WTC11 (cell line): Measurements from ENCODE around the gene IRF2. TPM values are rescaled to one million over a fixed set of nuclear protein-coding genes. Genes with fewer than 3 reads are reported as not detected.
A peak's percentile ranks its signal among the peaks of the same experiment; 100 is the strongest.

Experiments used
- ATAC-seq: fragments of 200-7000 bp; cut with Tn5 transposase; 2 replicates; pipeline ENCODE4 v1.10.0; 2021; ENCODE audit warnings: mild to moderate bottlenecking, moderate library complexity
- CTCF ChIA-PET: fragments of 300-600 bp; sonication (Branson Sonifier 250); formaldehyde crosslinking; loops from one replicate; lab custom pipeline; 2021; ENCODE audit warnings: antibody characterized with exemption; lab: Charles Lee
- POLR2A ChIA-PET: fragments of 350-600 bp; sonication (Branson Sonifier 250); formaldehyde crosslinking; loops from one replicate; lab custom pipeline; 2021; ENCODE audit warnings: antibody characterized with exemption; lab: Charles Lee
- DNase-seq: peaks from one replicate; pipeline ENCODE4 v3.0.0; 2021; ENCODE audit warnings: low spot score
- H3K27ac Mint-ChIP-seq: 2 replicates; pipeline ENCODE4 v1.8.0; 2021; ENCODE audit warnings: mixed read lengths
- H3K27me3 Mint-ChIP-seq: 2 replicates; pipeline ENCODE4 v1.8.0; 2021; ENCODE audit warnings: low read depth, mild to moderate bottlenecking, moderate library complexity, mixed read lengths
- H3K36me3 Mint-ChIP-seq: 2 replicates; pipeline ENCODE4 v1.8.0; 2021; ENCODE audit warnings: mixed read lengths
- H3K4me1 Mint-ChIP-seq: 2 replicates; pipeline ENCODE4 v1.8.0; 2022; ENCODE audit warnings: mixed read lengths
- H3K4me3 Mint-ChIP-seq: 2 replicates; pipeline ENCODE4 v1.8.0; 2021; ENCODE audit warnings: mild to moderate bottlenecking, moderate library complexity, mixed read lengths
- H3K9me3 Mint-ChIP-seq: 2 replicates; pipeline ENCODE4 v1.8.0; 2021; ENCODE audit warnings: mixed read lengths
- ATF1 ChIP-seq: sonication (generic); formaldehyde crosslinking; IDR thresholded peaks from 2 replicates; pipeline ENCODE4 v1.8.1; 2023; ENCODE audit warnings: mild to moderate bottlenecking, moderate library complexity, missing genetic modification reagents
- EMX1 ChIP-seq: fragments of 250-450 bp; sonication (Bioruptor Pico); IDR thresholded peaks from 2 replicates; pipeline ENCODE4 v1.8.0; 2021; ENCODE audit warnings: mild to moderate bottlenecking
- FOXJ3 ChIP-seq: sonication (generic); formaldehyde crosslinking; IDR thresholded peaks from 2 replicates; pipeline ENCODE4 v1.9.0; 2021; ENCODE audit warnings: missing genetic modification reagents, mild to moderate bottlenecking, borderline replicate concordance
- GTF2I ChIP-seq: fragments of 250-450 bp; sonication (Bioruptor Pico); conservative IDR thresholded peaks from 2 replicates; pipeline ENCODE4 v1.4.0; 2021; ENCODE audit warnings: mild to moderate bottlenecking
- NFATC4 ChIP-seq: fragments of 250-450 bp; sonication (Bioruptor Pico); IDR thresholded peaks from 2 replicates; pipeline ENCODE4 v1.9.0; 2021; ENCODE audit warnings: mild to moderate bottlenecking
- NFE2L1 ChIP-seq: sonication (generic); formaldehyde crosslinking; IDR thresholded peaks from 2 replicates; pipeline ENCODE4 v1.8.1; 2023; ENCODE audit warnings: missing genetic modification reagents
- SMAD4 ChIP-seq: sonication (generic); formaldehyde crosslinking; IDR thresholded peaks from 2 replicates; pipeline ENCODE4 v1.8.0; 2022; ENCODE audit warnings: mild to moderate bottlenecking, missing genetic modification reagents
- SOX15 ChIP-seq: fragments of 250-450 bp; sonication (Bioruptor Pico); IDR thresholded peaks from 2 replicates; pipeline ENCODE4 v1.9.0; 2021; ENCODE audit warnings: mild to moderate bottlenecking
- TCF7 ChIP-seq: sonication (generic); formaldehyde crosslinking; IDR thresholded peaks from 2 replicates; pipeline ENCODE4 v1.8.0; 2022; ENCODE audit warnings: mild to moderate bottlenecking, low read depth, missing genetic modification reagents, moderate library complexity
- TP53 ChIP-seq: sonication (generic); formaldehyde crosslinking; IDR thresholded peaks from 2 replicates; pipeline ENCODE4 v1.8.1; 2023; ENCODE audit warnings: mild to moderate bottlenecking, missing genetic modification reagents
- ZNF232 ChIP-seq: sonication (generic); formaldehyde crosslinking; IDR thresholded peaks from 2 replicates; pipeline ENCODE4 v1.8.0; 2022; ENCODE audit warnings: mild to moderate bottlenecking, missing genetic modification reagents
- ZNF317 ChIP-seq: sonication (generic); formaldehyde crosslinking; IDR thresholded peaks from 2 replicates; pipeline ENCODE4 v1.8.1; 2023; ENCODE audit warnings: low read depth, mild to moderate bottlenecking, moderate library complexity, missing genetic modification reagents, borderline replicate concordance
- ZNF416 ChIP-seq: fragments of 250-450 bp; sonication (Bioruptor Pico); IDR thresholded peaks from 2 replicates; pipeline ENCODE4 v1.9.0; 2021; ENCODE audit warnings: mild to moderate bottlenecking, inconsistent platforms
- total RNA-seq: library from RNA; stranded (reverse); gene quantifications from 3 replicates; pipeline ENCODE4 v1.2.3, GENCODE V29; 2021
- TF ChIP-seq, protein P1 (sequence below): sonication (generic); formaldehyde crosslinking; IDR thresholded peaks from 2 replicates; pipeline ENCODE4 v1.8.0; 2023; ENCODE audit warnings: missing genetic modification reagents
- TF ChIP-seq, protein P2 (sequence below): sonication (generic); formaldehyde crosslinking; IDR thresholded peaks from 2 replicates; pipeline ENCODE4 v1.8.0; 2022; ENCODE audit warnings: mild to moderate bottlenecking, missing genetic modification reagents
- TF ChIP-seq, protein P3 (sequence below): sonication (generic); formaldehyde crosslinking; IDR thresholded peaks from 2 replicates; pipeline ENCODE4 v1.8.1; 2022; ENCODE audit warnings: low read depth, missing genetic modification reagents, borderline replicate concordance
- TF ChIP-seq, protein P4 (sequence below): sonication (generic); formaldehyde crosslinking; IDR thresholded peaks from 2 replicates; pipeline ENCODE4 v1.8.0; 2022; ENCODE audit warnings: missing genetic modification reagents
- TF ChIP-seq, protein P5 (sequence below): fragments of 250-450 bp; sonication (Bioruptor Pico); conservative IDR thresholded peaks from 2 replicates; pipeline ENCODE4 v1.9.0; 2021; ENCODE audit warnings: mild to moderate bottlenecking
- TF ChIP-seq, protein P6 (sequence below): sonication (generic); formaldehyde crosslinking; conservative IDR thresholded peaks from 2 replicates; pipeline ENCODE4 v1.8.1; 2023; ENCODE audit warnings: mild to moderate bottlenecking, low read depth, missing genetic modification reagents, moderate library complexity
- TF ChIP-seq, protein P7 (sequence below): sonication (generic); formaldehyde crosslinking; IDR thresholded peaks from 2 replicates; pipeline ENCODE4 v1.8.1; 2023; ENCODE audit warnings: mild to moderate bottlenecking, missing genetic modification reagents

IRF2 gene
- total RNA-seq, 1 experiment from 2014 or later, result 11.8 TPM

DNA sequence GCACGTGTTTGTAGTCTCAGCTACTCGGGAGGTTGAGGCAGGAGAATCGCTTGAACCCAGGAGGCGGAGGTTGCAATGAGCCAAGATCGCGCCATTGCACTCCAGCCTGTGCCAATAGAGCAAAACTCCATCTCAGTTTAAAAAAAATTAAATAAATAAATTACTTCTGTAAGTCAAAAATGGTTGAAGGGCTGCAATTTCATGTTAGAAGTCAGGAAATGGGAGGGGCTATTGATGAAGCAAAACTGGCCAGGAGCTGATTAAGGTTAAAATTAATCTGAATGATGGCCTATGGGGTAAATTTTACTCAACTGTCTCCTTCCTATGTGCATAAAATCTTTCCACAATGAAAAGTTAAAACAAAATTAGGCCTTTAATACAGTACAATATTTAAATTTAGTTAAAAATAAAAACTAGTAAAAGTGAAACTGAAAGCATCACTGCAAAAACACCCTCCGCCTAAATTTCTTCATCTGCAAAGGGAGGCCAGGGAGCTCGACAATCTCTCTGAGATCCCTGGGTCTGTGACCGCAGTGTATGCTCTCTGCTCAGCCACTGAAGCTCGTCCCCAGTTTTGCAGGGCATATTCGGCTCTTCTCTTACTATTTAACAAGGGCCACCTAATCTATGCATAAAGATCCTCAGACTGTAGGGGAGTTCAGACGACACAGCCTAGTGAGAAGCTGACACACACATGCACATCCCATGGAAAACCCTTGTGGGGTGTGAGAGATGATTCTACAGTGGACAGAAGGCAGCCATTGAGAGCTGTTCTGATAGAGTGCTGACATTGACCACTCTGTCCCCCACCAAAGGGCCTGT is 57.2 kb downstream of the IRF2 start:
- Mint-ChIP-seq H3K27me3 (no peaks in the 10 kb centered on the region), H3K4me1 (peaks cover 16% of the 10 kb centered on the region)
- DNase-seq, result no peak
- TF ChIP-seq, protein P1, sequence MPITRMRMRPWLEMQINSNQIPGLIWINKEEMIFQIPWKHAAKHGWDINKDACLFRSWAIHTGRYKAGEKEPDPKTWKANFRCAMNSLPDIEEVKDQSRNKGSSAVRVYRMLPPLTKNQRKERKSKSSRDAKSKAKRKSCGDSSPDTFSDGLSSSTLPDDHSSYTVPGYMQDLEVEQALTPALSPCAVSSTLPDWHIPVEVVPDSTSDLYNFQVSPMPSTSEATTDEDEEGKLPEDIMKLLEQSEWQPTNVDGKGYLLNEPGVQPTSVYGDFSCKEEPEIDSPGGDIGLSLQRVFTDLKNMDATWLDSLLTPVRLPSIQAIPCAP (CRISPR knock-in tag), result no peak
- no peak for TF ChIP-seq ZNF232 (CRISPR knock-in tag)
- TF ChIP-seq, protein P2, sequence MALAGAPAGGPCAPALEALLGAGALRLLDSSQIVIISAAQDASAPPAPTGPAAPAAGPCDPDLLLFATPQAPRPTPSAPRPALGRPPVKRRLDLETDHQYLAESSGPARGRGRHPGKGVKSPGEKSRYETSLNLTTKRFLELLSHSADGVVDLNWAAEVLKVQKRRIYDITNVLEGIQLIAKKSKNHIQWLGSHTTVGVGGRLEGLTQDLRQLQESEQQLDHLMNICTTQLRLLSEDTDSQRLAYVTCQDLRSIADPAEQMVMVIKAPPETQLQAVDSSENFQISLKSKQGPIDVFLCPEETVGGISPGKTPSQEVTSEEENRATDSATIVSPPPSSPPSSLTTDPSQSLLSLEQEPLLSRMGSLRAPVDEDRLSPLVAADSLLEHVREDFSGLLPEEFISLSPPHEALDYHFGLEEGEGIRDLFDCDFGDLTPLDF (CRISPR knock-in tag), result no peak
- TF ChIP-seq TP53, result no peak
- no peak for TF ChIP-seq NFE2L1 (CRISPR knock-in tag)
- TF ChIP-seq, all 79 proteins: peak for 0
- Mint-ChIP-seq H3K27ac (no peak overlapping the region), H3K9me3 (peaks cover 3% of the 10 kb centered on the region), H3K36me3 (peaks cover 36% of the 10 kb centered on the region), H3K4me3 (no peak overlapping the region)
- ChIA-PET CTCF (interaction anchor here (1.5 kb wide), 1 partner anchor 153 kb away, joined by 4 read pairs; no protein-coding TSS in a partner anchor), POLR2A (interaction anchor here (0.5 kb wide), 1 partner anchor 28 kb away, joined by 4 read pairs; no protein-coding TSS in a partner anchor)
- ATAC-seq, result no peak

DNA sequence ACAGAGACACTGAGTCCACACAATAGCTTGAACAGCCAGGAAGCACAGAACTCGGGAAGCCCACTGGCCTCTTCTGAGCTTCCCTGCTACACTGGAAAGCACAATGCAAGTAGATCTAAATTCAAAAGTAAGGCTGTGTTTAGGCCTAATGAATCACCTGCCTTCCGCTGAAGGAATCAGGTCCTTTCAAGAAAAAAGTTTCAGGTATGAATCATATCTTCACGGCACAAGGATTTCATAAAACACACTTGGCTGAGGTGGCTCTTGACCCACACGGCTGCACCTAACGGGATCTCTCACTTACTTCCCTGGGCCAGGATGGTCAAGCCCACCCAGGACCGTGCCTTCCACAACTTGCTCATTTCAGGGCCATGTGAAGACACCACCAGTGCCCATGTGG is 59.3 kb downstream of the IRF2 start:
- H3K4me1 Mint-ChIP-seq, result peaks cover 3% of the 10 kb centered on the region
- POLR2A ChIA-PET, result no interaction called here
- H3K27ac Mint-ChIP-seq, result peak overlapping the region; percentile 68
- CTCF ChIA-PET, result no interaction called here
- H3K27me3 Mint-ChIP-seq, result no peaks in the 10 kb centered on the region
- H3K36me3 Mint-ChIP-seq, result peaks cover 32% of the 10 kb centered on the region
- no peak overlapping the region for H3K4me3 Mint-ChIP-seq
- no peak for DNase-seq
- H3K9me3 Mint-ChIP-seq, result no peaks in the 10 kb centered on the region
- ATAC-seq, result no peak
- TF ChIP-seq NFATC4, result no peak
- no peak for TF ChIP-seq ZNF416
- TF ChIP-seq, protein P3, sequence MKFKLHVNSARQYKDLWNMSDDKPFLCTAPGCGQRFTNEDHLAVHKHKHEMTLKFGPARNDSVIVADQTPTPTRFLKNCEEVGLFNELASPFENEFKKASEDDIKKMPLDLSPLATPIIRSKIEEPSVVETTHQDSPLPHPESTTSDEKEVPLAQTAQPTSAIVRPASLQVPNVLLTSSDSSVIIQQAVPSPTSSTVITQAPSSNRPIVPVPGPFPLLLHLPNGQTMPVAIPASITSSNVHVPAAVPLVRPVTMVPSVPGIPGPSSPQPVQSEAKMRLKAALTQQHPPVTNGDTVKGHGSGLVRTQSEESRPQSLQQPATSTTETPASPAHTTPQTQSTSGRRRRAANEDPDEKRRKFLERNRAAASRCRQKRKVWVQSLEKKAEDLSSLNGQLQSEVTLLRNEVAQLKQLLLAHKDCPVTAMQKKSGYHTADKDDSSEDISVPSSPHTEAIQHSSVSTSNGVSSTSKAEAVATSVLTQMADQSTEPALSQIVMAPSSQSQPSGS (CRISPR knock-in tag), result no peak
- TF ChIP-seq EMX1 (CRISPR knock-in tag), result no peak
- TF ChIP-seq TCF7 (CRISPR knock-in tag), result no peak
- TF ChIP-seq, protein P4, sequence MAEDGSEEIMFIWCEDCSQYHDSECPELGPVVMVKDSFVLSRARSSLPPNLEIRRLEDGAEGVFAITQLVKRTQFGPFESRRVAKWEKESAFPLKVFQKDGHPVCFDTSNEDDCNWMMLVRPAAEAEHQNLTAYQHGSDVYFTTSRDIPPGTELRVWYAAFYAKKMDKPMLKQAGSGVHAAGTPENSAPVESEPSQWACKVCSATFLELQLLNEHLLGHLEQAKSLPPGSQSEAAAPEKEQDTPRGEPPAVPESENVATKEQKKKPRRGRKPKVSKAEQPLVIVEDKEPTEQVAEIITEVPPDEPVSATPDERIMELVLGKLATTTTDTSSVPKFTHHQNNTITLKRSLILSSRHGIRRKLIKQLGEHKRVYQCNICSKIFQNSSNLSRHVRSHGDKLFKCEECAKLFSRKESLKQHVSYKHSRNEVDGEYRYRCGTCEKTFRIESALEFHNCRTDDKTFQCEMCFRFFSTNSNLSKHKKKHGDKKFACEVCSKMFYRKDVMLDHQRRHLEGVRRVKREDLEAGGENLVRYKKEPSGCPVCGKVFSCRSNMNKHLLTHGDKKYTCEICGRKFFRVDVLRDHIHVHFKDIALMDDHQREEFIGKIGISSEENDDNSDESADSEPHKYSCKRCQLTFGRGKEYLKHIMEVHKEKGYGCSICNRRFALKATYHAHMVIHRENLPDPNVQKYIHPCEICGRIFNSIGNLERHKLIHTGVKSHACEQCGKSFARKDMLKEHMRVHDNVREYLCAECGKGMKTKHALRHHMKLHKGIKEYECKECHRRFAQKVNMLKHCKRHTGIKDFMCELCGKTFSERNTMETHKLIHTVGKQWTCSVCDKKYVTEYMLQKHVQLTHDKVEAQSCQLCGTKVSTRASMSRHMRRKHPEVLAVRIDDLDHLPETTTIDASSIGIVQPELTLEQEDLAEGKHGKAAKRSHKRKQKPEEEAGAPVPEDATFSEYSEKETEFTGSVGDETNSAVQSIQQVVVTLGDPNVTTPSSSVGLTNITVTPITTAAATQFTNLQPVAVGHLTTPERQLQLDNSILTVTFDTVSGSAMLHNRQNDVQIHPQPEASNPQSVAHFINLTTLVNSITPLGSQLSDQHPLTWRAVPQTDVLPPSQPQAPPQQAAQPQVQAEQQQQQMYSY, result no peak
- TF ChIP-seq, protein P5, sequence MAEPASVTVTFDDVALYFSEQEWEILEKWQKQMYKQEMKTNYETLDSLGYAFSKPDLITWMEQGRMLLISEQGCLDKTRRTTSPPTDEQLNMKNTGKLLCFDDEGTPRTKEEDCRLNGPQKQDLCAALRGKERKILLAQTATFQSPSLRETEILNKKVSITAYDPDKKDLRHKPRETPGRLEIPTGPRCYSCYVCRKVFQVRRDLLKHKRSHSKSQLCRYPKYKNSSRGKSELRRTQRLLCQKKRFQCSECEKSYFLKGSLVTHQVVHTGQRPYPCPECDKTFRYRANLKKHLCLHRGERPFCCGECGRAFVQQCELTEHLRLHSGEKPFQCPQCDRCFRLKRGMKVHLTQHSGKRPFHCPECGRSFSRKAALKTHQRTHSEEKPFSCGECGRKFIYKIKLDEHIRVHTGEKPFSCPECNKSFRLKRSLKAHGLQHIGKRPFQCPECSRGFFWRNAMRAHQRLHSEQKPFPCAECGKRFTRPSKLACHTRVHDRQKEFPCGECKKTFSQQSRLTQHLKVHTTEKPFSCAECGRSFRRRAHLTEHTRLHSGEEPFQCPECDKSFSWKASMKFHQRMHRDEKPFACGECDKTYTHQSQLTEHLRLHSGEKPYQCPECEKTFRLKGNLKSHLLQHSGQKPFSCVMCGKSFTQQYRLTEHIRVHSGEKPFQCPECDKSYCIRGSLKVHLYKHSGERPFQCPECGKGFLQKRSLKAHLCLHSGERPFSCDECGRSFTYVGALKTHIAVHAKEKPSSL (CRISPR knock-in tag), result no peak
- TF ChIP-seq GTF2I, result no peak
- no peak for TF ChIP-seq NFE2L1 (CRISPR knock-in tag)
- no peak for TF ChIP-seq ATF1
- TF ChIP-seq TP53, result no peak
- TF ChIP-seq, protein P6, sequence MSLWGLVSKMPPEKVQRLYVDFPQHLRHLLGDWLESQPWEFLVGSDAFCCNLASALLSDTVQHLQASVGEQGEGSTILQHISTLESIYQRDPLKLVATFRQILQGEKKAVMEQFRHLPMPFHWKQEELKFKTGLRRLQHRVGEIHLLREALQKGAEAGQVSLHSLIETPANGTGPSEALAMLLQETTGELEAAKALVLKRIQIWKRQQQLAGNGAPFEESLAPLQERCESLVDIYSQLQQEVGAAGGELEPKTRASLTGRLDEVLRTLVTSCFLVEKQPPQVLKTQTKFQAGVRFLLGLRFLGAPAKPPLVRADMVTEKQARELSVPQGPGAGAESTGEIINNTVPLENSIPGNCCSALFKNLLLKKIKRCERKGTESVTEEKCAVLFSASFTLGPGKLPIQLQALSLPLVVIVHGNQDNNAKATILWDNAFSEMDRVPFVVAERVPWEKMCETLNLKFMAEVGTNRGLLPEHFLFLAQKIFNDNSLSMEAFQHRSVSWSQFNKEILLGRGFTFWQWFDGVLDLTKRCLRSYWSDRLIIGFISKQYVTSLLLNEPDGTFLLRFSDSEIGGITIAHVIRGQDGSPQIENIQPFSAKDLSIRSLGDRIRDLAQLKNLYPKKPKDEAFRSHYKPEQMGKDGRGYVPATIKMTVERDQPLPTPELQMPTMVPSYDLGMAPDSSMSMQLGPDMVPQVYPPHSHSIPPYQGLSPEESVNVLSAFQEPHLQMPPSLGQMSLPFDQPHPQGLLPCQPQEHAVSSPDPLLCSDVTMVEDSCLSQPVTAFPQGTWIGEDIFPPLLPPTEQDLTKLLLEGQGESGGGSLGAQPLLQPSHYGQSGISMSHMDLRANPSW (CRISPR knock-in tag), result no peak
- TF ChIP-seq, protein P7, sequence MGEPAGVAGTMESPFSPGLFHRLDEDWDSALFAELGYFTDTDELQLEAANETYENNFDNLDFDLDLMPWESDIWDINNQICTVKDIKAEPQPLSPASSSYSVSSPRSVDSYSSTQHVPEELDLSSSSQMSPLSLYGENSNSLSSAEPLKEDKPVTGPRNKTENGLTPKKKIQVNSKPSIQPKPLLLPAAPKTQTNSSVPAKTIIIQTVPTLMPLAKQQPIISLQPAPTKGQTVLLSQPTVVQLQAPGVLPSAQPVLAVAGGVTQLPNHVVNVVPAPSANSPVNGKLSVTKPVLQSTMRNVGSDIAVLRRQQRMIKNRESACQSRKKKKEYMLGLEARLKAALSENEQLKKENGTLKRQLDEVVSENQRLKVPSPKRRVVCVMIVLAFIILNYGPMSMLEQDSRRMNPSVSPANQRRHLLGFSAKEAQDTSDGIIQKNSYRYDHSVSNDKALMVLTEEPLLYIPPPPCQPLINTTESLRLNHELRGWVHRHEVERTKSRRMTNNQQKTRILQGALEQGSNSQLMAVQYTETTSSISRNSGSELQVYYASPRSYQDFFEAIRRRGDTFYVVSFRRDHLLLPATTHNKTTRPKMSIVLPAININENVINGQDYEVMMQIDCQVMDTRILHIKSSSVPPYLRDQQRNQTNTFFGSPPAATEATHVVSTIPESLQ, result no peak
- no peak for TF ChIP-seq FOXJ3 (CRISPR knock-in tag)
- no peak for TF ChIP-seq SOX15 (CRISPR knock-in tag)
- TF ChIP-seq SMAD4, result no peak
- TF ChIP-seq ZNF317 (CRISPR knock-in tag), result no peak
- TF ChIP-seq, all 79 proteins: peak for 0
